ENCODE results near the gene PRR20G.

Gene PRR20G

GRCh38 chr3:127254730-127255129 is 33.1 kb downstream of the PRR20G start:
- H3K36me3 Mint-ChIP-seq = no peaks in the 10 kb centered on the region
- no peak for DNase-seq (ENCODE audit: low spot score in 2 of 2)
- ATAC-seq (ENCODE audit: low read depth) = no peak

GRCh38 chr3:127254033-127254644 is 33.7 kb downstream of the PRR20G start:
- peaks cover 3% of the 10 kb centered on the region for H3K9me3 Mint-ChIP-seq
- DNase-seq (ENCODE audit: low spot score in 2 of 2) = no peak
- H3K27ac Mint-ChIP-seq = no peak overlapping the region
- no peaks in the 10 kb centered on the region for H3K4me1 Mint-ChIP-seq
- no peak for ATAC-seq (ENCODE audit: low read depth)
- H3K27me3 Mint-ChIP-seq = peaks cover 4% of the 10 kb centered on the region
- no peak overlapping the region for H3K4me3 Mint-ChIP-seq
- no peaks in the 10 kb centered on the region for H3K36me3 Mint-ChIP-seq

More at GRCh38 chr3:127254730-127255129, 33.1 kb downstream of the PRR20G start:
- no peaks in the 10 kb centered on the region for H3K4me1 Mint-ChIP-seq
- H3K4me3 Mint-ChIP-seq = no peak overlapping the region
- H3K27me3 Mint-ChIP-seq = peaks cover 8% of the 10 kb centered on the region
- no peak overlapping the region for H3K27ac Mint-ChIP-seq
- H3K9me3 Mint-ChIP-seq = peaks cover 3% of the 10 kb centered on the region

- no peak for ATAC-seq (ENCODE audit: low read depth)
These were observed 34.4 kb downstream of the PRR20G start for GRCh38 chr3:127253491-127253890.

GRCh38 chr3:127252446-127252845 is 35.4 kb downstream of the PRR20G start:
- ATAC-seq (ENCODE audit: low read depth) (no peak), DNase-seq (ENCODE audit: low spot score in 2 of 2) (no peak)
- Mint-ChIP-seq H3K36me3 (no peaks in the 10 kb centered on the region), H3K27me3 (peaks cover 4% of the 10 kb centered on the region), H3K4me1 (no peaks in the 10 kb centered on the region), H3K27ac (no peak overlapping the region), H3K9me3 (peaks cover 5% of the 10 kb centered on the region), H3K4me3 (no peak overlapping the region)

More at GRCh38 chr3:127253491-127253890, 34.4 kb downstream of the PRR20G start:
- Mint-ChIP-seq H3K36me3 (no peaks in the 10 kb centered on the region), H3K27me3 (peaks cover 4% of the 10 kb centered on the region), H3K4me1 (no peaks in the 10 kb centered on the region), H3K9me3 (peaks cover 3% of the 10 kb centered on the region), H3K27ac (no peak overlapping the region), H3K4me3 (no peak overlapping the region)
- no peak for DNase-seq (ENCODE audit: low spot score in 2 of 2)

GRCh38 chr3:127250032-127250431 is 37.8 kb downstream of the PRR20G start:
- Mint-ChIP-seq H3K4me3 (no peak overlapping the region), H3K27me3 (peaks cover 2% of the 10 kb centered on the region), H3K9me3 (peaks cover 11% of the 10 kb centered on the region), H3K4me1 (no peaks in the 10 kb centered on the region), H3K27ac (no peak overlapping the region), H3K36me3 (no peaks in the 10 kb centered on the region)
- DNase-seq (ENCODE audit: low spot score in 2 of 2) = no peak
- no peak for ATAC-seq (ENCODE audit: low read depth)

GRCh38 chr3:127247292-127247691 is 40.6 kb downstream of the PRR20G start:
- H3K9me3 Mint-ChIP-seq = peaks cover 14% of the 10 kb centered on the region
- H3K27ac Mint-ChIP-seq = no peak overlapping the region
- H3K27me3 Mint-ChIP-seq = no peaks in the 10 kb centered on the region
- no peak overlapping the region for H3K4me3 Mint-ChIP-seq
- ATAC-seq (ENCODE audit: low read depth) = no peak
- no peaks in the 10 kb centered on the region for H3K4me1 Mint-ChIP-seq
- no peak for DNase-seq (ENCODE audit: low spot score in 2 of 2)
- no peaks in the 10 kb centered on the region for H3K36me3 Mint-ChIP-seq

GRCh38 chr3:127238602-127239001 is 49.2 kb downstream of the PRR20G start:
- H3K9me3 Mint-ChIP-seq = peaks cover 8% of the 10 kb centered on the region
- DNase-seq (ENCODE audit: low spot score in 2 of 2) (no peak), ATAC-seq (ENCODE audit: low read depth) (no peak)
- H3K27me3 Mint-ChIP-seq = peaks cover 6% of the 10 kb centered on the region
- H3K27ac Mint-ChIP-seq = no peak overlapping the region
- no peak overlapping the region for H3K4me3 Mint-ChIP-seq
- H3K36me3 Mint-ChIP-seq = no peaks in the 10 kb centered on the region
- no peaks in the 10 kb centered on the region for H3K4me1 Mint-ChIP-seq

GRCh38 chr3:127237835-127238234 is 50.0 kb downstream of the PRR20G start:
- no peaks in the 10 kb centered on the region for H3K36me3 Mint-ChIP-seq
- H3K4me1 Mint-ChIP-seq = no peaks in the 10 kb centered on the region
- DNase-seq (ENCODE audit: low spot score in 2 of 2) = no peak
- H3K27ac Mint-ChIP-seq = no peak overlapping the region
- H3K4me3 Mint-ChIP-seq = no peak overlapping the region
- ATAC-seq (ENCODE audit: low read depth) = no peak
- H3K27me3 Mint-ChIP-seq = peaks cover 6% of the 10 kb centered on the region
- peaks cover 7% of the 10 kb centered on the region for H3K9me3 Mint-ChIP-seq

- no peak overlapping the region for H3K27ac Mint-ChIP-seq
- ATAC-seq (ENCODE audit: low read depth) (no peak), DNase-seq (ENCODE audit: low spot score in 2 of 2) (no peak)
- H3K9me3 Mint-ChIP-seq = peaks cover 5% of the 10 kb centered on the region
- no peaks in the 10 kb centered on the region for H3K4me1 Mint-ChIP-seq
- H3K36me3 Mint-ChIP-seq = no peaks in the 10 kb centered on the region
- peaks cover 4% of the 10 kb centered on the region for H3K27me3 Mint-ChIP-seq
- no peak overlapping the region for H3K4me3 Mint-ChIP-seq
These were observed 52.1 kb downstream of the PRR20G start for GRCh38 chr3:127235706-127236105.

- Mint-ChIP-seq H3K27me3 (peaks cover under 1% of the 10 kb centered on the region), H3K27ac (no peak overlapping the region), H3K4me1 (no peaks in the 10 kb centered on the region), H3K36me3 (no peaks in the 10 kb centered on the region), H3K4me3 (no peak overlapping the region), H3K9me3 (peaks cover 5% of the 10 kb centered on the region)
- ATAC-seq (ENCODE audit: low read depth) (no peak), DNase-seq (ENCODE audit: low spot score in 2 of 2) (no peak)
These were observed 53.1 kb downstream of the PRR20G start for GRCh38 chr3:127234778-127235177.

Data from memory B cell (primary cell).